ENCODE data around the gene CD209.
"Not testable (repeated sequence)": the region's sequence is repeated elsewhere in the genome, so short reads cannot be mapped to it uniquely, and the experiment has no call there.

CD209 gene

DNA sequence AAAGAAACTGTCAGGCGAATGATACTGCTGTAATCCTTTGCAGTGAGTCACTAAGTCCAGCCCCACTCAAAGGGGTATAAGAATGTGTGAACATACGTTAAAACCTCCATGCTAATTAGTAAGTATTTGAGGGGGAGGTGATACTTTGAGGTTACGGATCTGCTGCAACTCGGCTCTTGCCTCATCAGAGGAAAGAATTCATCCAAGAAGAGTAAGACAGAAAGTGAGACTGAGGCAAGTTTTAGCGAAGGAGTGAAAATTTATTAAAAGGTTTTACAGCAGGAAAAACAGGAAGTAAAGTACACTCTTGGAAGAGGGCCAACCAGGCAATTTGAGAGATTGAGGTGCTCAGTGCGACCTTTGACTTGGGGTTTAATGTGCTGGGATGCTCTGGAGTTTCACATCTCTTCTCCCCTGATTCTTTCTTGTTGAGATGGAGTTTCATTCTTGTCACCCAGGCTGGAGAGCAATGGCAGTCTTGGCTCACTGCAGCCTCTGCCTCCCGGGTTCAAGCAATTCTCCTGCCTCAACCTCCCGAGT is 25.5 kb upstream of the CD209 start:
- no peaks in the 10 kb centered on the region for H3K36me3 ChIP-seq (ENCODE audit: control insufficient read depth, insufficient read depth, low read length)
- H3K4me2 ChIP-seq (ENCODE audit: low read length) = no peak overlapping the region
- no peaks in the 10 kb centered on the region for H3K9me3 ChIP-seq (ENCODE audit: control insufficient read depth, low read length)
- H3K27me3 ChIP-seq (ENCODE audit: control insufficient read depth, insufficient read depth, low read length) = no peaks in the 10 kb centered on the region
- H3K79me2 ChIP-seq = no peaks in the 10 kb centered on the region
- TF ChIP-seq, protein P1, sequence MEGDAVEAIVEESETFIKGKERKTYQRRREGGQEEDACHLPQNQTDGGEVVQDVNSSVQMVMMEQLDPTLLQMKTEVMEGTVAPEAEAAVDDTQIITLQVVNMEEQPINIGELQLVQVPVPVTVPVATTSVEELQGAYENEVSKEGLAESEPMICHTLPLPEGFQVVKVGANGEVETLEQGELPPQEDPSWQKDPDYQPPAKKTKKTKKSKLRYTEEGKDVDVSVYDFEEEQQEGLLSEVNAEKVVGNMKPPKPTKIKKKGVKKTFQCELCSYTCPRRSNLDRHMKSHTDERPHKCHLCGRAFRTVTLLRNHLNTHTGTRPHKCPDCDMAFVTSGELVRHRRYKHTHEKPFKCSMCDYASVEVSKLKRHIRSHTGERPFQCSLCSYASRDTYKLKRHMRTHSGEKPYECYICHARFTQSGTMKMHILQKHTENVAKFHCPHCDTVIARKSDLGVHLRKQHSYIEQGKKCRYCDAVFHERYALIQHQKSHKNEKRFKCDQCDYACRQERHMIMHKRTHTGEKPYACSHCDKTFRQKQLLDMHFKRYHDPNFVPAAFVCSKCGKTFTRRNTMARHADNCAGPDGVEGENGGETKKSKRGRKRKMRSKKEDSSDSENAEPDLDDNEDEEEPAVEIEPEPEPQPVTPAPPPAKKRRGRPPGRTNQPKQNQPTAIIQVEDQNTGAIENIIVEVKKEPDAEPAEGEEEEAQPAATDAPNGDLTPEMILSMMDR (IDR thresholded peaks at IDR 0.05) = no peak
- H3K27ac ChIP-seq = no peak overlapping the region
- no peak overlapping the region for H3K9ac ChIP-seq
- H3K4me3 ChIP-seq (ENCODE audit: low read depth, low read length) = no peak overlapping the region
- H3K4me1 ChIP-seq = no peaks in the 10 kb centered on the region
- H2AFZ ChIP-seq = no peak overlapping the region

DNA sequence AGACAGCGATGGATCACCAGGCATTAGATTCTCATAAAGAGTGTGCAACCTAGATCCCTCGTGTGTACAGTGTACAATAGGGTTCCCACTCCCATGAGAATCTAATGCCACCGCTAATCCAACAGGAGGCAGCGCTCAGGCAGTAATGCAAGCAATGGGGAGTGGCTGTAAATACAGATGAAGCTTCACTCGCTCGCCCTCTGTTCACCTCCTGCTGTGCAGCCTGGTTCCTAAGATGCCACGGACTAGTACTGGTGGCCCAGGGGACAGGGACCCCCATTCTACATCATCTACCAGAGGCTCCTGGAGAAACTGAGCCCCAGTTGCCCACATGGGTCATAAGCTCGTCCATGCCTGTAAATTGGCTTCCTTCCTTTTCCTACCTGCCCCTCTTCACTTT is 23.7 kb upstream of the CD209 start:
- Histone ChIP-seq H3K9me3 (ENCODE audit: control insufficient read depth, low read length) (no peaks in the 10 kb centered on the region), H3K4me3 (ENCODE audit: low read depth, low read length) (no peak overlapping the region), H3K9ac (no peak overlapping the region), H3K36me3 (ENCODE audit: control insufficient read depth, insufficient read depth, low read length) (no peaks in the 10 kb centered on the region), H3K79me2 (no peaks in the 10 kb centered on the region), H3K27me3 (ENCODE audit: control insufficient read depth, insufficient read depth, low read length) (no peaks in the 10 kb centered on the region), H3K4me1 (no peaks in the 10 kb centered on the region), H2AFZ (no peak overlapping the region), H3K27ac (no peak overlapping the region), H3K4me2 (ENCODE audit: low read length) (no peak overlapping the region)
- TF ChIP-seq, protein P1 (IDR thresholded peaks at IDR 0.05) = no peak

DNA sequence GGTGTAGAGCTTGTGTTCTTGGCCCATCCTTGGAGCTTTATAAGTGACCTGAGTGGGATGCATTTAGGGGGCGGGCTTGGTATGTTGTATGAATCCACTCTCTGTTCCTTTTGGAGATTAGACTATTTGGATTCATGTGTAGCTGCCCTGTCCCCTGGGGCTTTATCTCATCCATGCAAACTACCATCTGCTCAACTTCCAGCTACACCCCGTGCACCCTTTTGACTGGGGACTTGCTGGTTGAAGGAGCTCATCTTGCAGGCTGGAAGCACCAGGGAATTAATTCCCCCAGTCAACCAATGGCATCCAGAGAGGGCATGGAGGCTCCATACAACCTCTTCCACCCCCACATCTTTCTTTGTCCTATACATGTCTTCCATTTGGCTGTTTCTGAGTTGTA is 21.8 kb upstream of the CD209 start:
- Histone ChIP-seq H3K4me2 (ENCODE audit: low read length) (no peak overlapping the region), H3K27ac (no peak overlapping the region), H3K4me3 (ENCODE audit: low read depth, low read length) (no peak overlapping the region), H3K36me3 (ENCODE audit: control insufficient read depth, insufficient read depth, low read length) (no peaks in the 10 kb centered on the region), H3K9ac (no peak overlapping the region), H2AFZ (no peak overlapping the region), H3K79me2 (no peaks in the 10 kb centered on the region), H3K27me3 (ENCODE audit: control insufficient read depth, insufficient read depth, low read length) (no peaks in the 10 kb centered on the region), H3K4me1 (no peaks in the 10 kb centered on the region), H3K9me3 (ENCODE audit: control insufficient read depth, low read length) (no peaks in the 10 kb centered on the region)
- TF ChIP-seq, protein P1 (IDR thresholded peaks at IDR 0.05) = no peak

DNA sequence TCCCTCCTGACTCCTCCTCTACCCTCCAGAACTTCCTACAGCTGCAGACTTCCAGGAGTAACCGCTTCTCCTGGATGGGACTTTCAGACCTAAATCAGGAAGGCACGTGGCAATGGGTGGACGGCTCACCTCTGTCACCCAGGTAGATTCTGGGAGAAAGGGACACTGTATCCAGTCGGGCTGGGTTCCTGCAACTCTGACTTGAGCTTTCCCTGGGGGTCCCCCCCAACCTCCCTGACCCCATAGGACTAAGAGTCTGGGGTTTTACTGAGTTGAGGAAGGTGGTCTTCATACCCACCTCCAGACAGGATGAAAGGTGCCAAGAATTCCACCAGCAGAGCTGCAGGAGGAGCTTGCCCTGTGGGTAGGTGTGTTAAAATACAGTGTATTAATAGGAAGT is 20.2 kb upstream of the CD209 start:
- Histone ChIP-seq H3K27me3 (ENCODE audit: control insufficient read depth, insufficient read depth, low read length) (no peaks in the 10 kb centered on the region), H3K36me3 (ENCODE audit: control insufficient read depth, insufficient read depth, low read length) (no peaks in the 10 kb centered on the region), H3K4me3 (ENCODE audit: low read depth, low read length) (no peak overlapping the region), H2AFZ (no peak overlapping the region), H3K9ac (no peak overlapping the region), H3K4me1 (no peaks in the 10 kb centered on the region), H3K27ac (no peak overlapping the region), H3K79me2 (no peaks in the 10 kb centered on the region), H3K4me2 (ENCODE audit: low read length) (no peak overlapping the region), H3K9me3 (ENCODE audit: control insufficient read depth, low read length) (no peaks in the 10 kb centered on the region)
- TF ChIP-seq, protein P1 (IDR thresholded peaks at IDR 0.05) = no peak

DNA sequence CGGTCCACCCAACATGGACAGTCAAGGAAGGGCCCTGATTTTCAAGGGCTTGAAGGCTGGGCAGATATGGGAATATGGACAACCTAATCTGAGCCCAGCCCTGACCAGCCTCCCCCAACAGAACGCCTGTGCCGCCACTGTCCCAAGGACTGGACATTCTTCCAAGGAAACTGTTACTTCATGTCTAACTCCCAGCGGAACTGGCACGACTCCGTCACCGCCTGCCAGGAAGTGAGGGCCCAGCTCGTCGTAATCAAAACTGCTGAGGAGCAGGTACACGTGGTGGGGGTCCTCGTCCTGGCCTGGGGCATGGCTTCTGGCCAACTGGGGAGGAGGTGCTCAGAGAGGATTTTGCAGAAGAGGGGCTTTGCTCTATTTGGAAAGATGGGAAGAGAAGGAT is 19.2 kb upstream of the CD209 start:
- Histone ChIP-seq H3K27me3 (ENCODE audit: control insufficient read depth, insufficient read depth, low read length) (no peaks in the 10 kb centered on the region), H3K9ac (no peak overlapping the region), H3K4me1 (no peaks in the 10 kb centered on the region), H3K36me3 (ENCODE audit: control insufficient read depth, insufficient read depth, low read length) (no peaks in the 10 kb centered on the region), H3K79me2 (no peaks in the 10 kb centered on the region), H3K9me3 (ENCODE audit: control insufficient read depth, low read length) (no peaks in the 10 kb centered on the region), H3K4me2 (ENCODE audit: low read length) (no peak overlapping the region), H3K27ac (no peak overlapping the region), H3K4me3 (ENCODE audit: low read depth, low read length) (no peak overlapping the region), H2AFZ (no peak overlapping the region)
- TF ChIP-seq, protein P1 (IDR thresholded peaks at IDR 0.05) = no peak

DNA sequence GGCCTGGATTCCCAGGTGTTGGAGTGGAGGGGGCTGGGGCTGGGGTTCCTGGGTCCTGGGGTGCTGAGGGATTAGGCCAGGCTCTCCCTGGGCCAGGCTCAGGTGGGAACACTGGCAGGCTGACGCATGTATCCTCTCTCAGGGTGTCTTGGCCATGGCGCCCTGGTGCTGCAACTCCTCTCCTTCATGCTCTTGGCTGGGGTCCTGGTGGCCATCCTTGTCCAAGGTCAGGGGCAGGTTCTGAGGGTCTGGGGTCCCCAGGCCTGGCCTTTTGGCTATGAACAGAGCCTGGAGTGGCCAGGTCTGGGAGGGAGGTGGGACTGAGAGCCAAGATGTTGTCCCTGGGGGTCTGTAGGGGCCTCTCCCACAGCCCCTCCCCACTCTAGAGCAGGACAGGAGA is 17.7 kb upstream of the CD209 start:
- H3K9me3 ChIP-seq (ENCODE audit: control insufficient read depth, low read length); H3K79me2 ChIP-seq; H3K27me3 ChIP-seq (ENCODE audit: control insufficient read depth, insufficient read depth, low read length): not testable (repeated sequence)

DNA sequence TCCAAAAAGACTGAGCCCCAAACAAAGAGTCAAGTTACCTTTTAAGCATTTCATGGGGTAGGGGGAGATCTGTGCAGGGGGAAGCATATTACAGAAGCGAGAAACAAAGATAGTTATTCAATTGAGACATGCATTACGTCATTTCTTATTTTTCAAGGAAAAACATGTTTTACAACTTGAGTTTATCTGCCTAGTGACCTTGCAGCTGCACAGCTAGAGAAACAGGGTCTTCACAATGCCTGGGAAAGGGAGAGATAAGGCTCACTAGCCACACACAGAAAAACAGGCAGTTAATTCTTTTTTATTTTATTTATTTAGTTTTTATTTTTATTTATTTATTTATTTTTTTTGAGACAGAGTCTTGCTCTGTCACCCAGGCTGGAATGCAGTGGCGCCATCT is 16.8 kb upstream of the CD209 start:
- H3K9me3 ChIP-seq (ENCODE audit: control insufficient read depth, low read length); H3K9ac ChIP-seq; H3K27ac ChIP-seq; H3K4me2 ChIP-seq (ENCODE audit: low read length); H3K79me2 ChIP-seq; H3K36me3 ChIP-seq (ENCODE audit: control insufficient read depth, insufficient read depth, low read length); H3K27me3 ChIP-seq (ENCODE audit: control insufficient read depth, insufficient read depth, low read length); H3K4me1 ChIP-seq; H2AFZ ChIP-seq; H3K4me3 ChIP-seq (ENCODE audit: low read depth, low read length): not testable (repeated sequence)

More for the DNA sequence above, 17.7 kb upstream of the CD209 start:
- H3K4me3 ChIP-seq (ENCODE audit: low read depth, low read length); H3K4me2 ChIP-seq (ENCODE audit: low read length); H3K36me3 ChIP-seq (ENCODE audit: control insufficient read depth, insufficient read depth, low read length); H3K9ac ChIP-seq; H2AFZ ChIP-seq; H3K4me1 ChIP-seq; H3K27ac ChIP-seq: not testable (repeated sequence)
